SK-N-SH (cell line): ENCODE data around the gene FABP3. TPM values are rescaled to one million over a fixed set of nuclear protein-coding genes. Genes with fewer than 3 reads are reported as not detected.

Source experiments
- CTCF ChIA-PET: fragments of 300-600, 350-600 bp; formaldehyde crosslinking; extraction: SDS; loops from one replicate; lab custom pipeline; 2021; lab: Yijun Ruan, JAX
- POLR2A ChIA-PET: fragments of 350-600 bp; sonication (Branson Sonifier 250); formaldehyde crosslinking; extraction: SDS; loops from one replicate; lab custom pipeline; 2020; ENCODE audit warnings: antibody characterized with exemption, inconsistent platforms; lab: Yijun Ruan, JAX
- DNase-seq: peaks from one replicate; pipeline ENCODE4 v3.0.0; 2012
- H2AFZ ChIP-seq: fragments of 200-600 bp; sonication (generic); 2 replicates; pipeline ENCODE4 v1.8.1; 2016; ENCODE audit warnings: antibody characterized with exemption, mild to moderate bottlenecking, low read depth
- H3F3A ChIP-seq: fragments of 200-600 bp; sonication (generic); replicated peaks from 2 replicates; pipeline ENCODE3; 2016; ENCODE audit warnings: antibody characterized with exemption, mild to moderate bottlenecking; ENCODE audit not compliant: insufficient read depth
- H3K27ac ChIP-seq, 2 experiments: fragments of 200-500 bp in 1 of 2; fragments of 200-600 bp in 1 of 2; sonication (Bioruptor generic) in 1 of 2; sonication (generic), shearing (Covaris generic) in 1 of 2; 2 replicates each; pipeline versions ENCODE4 v1.5.1 to v1.6.1; 2014 to 2016; ENCODE audit warnings: low read depth in 2 of 2, inconsistent platforms in 1 of 2, low read length in 1 of 2, mild to moderate bottlenecking in 1 of 2, mixed read lengths in 1 of 2
- H3K27me3 ChIP-seq: fragments of 200-600 bp; sonication (generic), shearing (Covaris generic); 2 replicates; pipeline ENCODE4 v1.6.1; 2016; ENCODE audit warnings: mixed run types; ENCODE audit not compliant: insufficient read depth
- H3K36me3 ChIP-seq, 2 experiments: fragments of 200-500 bp in 1 of 2; fragments of 200-600 bp in 1 of 2; sonication (Bioruptor generic) in 1 of 2; sonication (generic) in 1 of 2; replicated peaks in 1 of 2; 2 replicates each; pipeline versions ENCODE3 to v1.5.1; 2014 to 2016; ENCODE audit warnings: low read length in 1 of 2, mild to moderate bottlenecking in 1 of 2; ENCODE audit not compliant: insufficient read depth in 2 of 2, control insufficient read depth in 1 of 2
- H3K4me1 ChIP-seq, 2 experiments: fragments of 200-500 bp in 1 of 2; fragments of 200-600 bp in 1 of 2; sonication (Bioruptor generic) in 1 of 2; sonication (generic), shearing (Covaris generic) in 1 of 2; 2 replicates each; pipeline versions ENCODE4 v1.5.1 to v1.6.1; 2014 to 2016; ENCODE audit warnings: low read depth in 1 of 2, low read length in 1 of 2, mixed run types in 1 of 2; ENCODE audit not compliant: insufficient read depth in 2 of 2, control insufficient read depth in 1 of 2
- H3K4me2 ChIP-seq: fragments of 200-600 bp; sonication (generic), shearing (Covaris generic); 2 replicates; pipeline ENCODE4 v1.6.1; 2017; ENCODE audit warnings: mixed run types
- H3K4me3 ChIP-seq, 2 experiments: fragments of 200-500 bp in 1 of 2; fragments of 200-600 bp in 1 of 2; sonication (Bioruptor generic) in 1 of 2; sonication (generic), shearing (Covaris generic) in 1 of 2; 2 replicates each; pipeline versions ENCODE4 v1.5.1 to v1.8.1; 2014 to 2016; ENCODE audit warnings: low read depth in 2 of 2, inconsistent platforms in 1 of 2, low read length in 1 of 2, mild to moderate bottlenecking in 1 of 2, mixed read lengths in 1 of 2, moderate library complexity in 1 of 2
- H3K79me2 ChIP-seq: fragments of 200-600 bp; sonication (generic); 2 replicates; pipeline ENCODE4 v1.8.1; 2017; ENCODE audit warnings: mild to moderate bottlenecking; ENCODE audit not compliant: insufficient read depth
- H3K9ac ChIP-seq: fragments of 200-600 bp; sonication (generic); 2 replicates; pipeline ENCODE4 v1.6.1; 2017; ENCODE audit warnings: mixed run types
- H3K9me2 ChIP-seq: fragments of 200-600 bp; sonication (generic); 2 replicates; pipeline ENCODE4 v1.6.1; 2017; ENCODE audit warnings: mixed run types
- H3K9me3 ChIP-seq: fragments of 200-600 bp; sonication (generic); 2 replicates; pipeline ENCODE4 v1.6.1; 2017; ENCODE audit warnings: mixed run types, mild to moderate bottlenecking, moderate library complexity
- H4K20me1 ChIP-seq: fragments of 200-600 bp; sonication (generic); 2 replicates; pipeline ENCODE4 v1.6.1; 2017; ENCODE audit warnings: mild to moderate bottlenecking, mixed run types; ENCODE audit not compliant: insufficient read depth
- EZH2phosphoT487 ChIP-seq: fragments of 200-600 bp; sonication (generic); IDR thresholded peaks from 2 replicates; pipeline ENCODE4 v1.6.1; 2017; ENCODE audit warnings: low read depth, mixed run types, mild to moderate bottlenecking, antibody characterized with exemption, moderate library complexity, borderline replicate concordance
- FOSL2 ChIP-seq: IDR thresholded peaks from 2 replicates; pipeline ENCODE4 v1.4.0; 2012; ENCODE audit warnings: low read depth, mild to moderate bottlenecking, moderate library complexity, borderline replicate concordance
- IRF3 ChIP-seq: fragments of 150-350 bp; IDR thresholded peaks from 2 replicates; pipeline ENCODE4 v1.6.1; 2016; ENCODE audit warnings: mild to moderate bottlenecking, low read depth, low read length
- MAX ChIP-seq: IDR thresholded peaks from 2 replicates; pipeline ENCODE4 v1.4.0; 2012; ENCODE audit warnings: low read depth
- NFIC ChIP-seq: IDR thresholded peaks from 2 replicates; pipeline ENCODE4 v1.4.0; 2012; ENCODE audit warnings: borderline replicate concordance
- NRF1 ChIP-seq: IDR thresholded peaks from 2 replicates; pipeline ENCODE4 v1.6.1; 2012; ENCODE audit warnings: low read depth, mild to moderate bottlenecking, low read length
- RCOR1 ChIP-seq: fragments of 150-350 bp; IDR thresholded peaks from 2 replicates; pipeline ENCODE4 v1.6.1; 2017; ENCODE audit warnings: antibody characterized with exemption, low read length
- RFX5 ChIP-seq: IDR thresholded peaks from 2 replicates; pipeline ENCODE4 v1.6.1; 2012; ENCODE audit warnings: mild to moderate bottlenecking, improper control_type of control experiment, low read length
- SIN3A ChIP-seq: IDR thresholded peaks from 2 replicates; pipeline ENCODE4 v1.6.1; 2012; ENCODE audit warnings: low read depth, mild to moderate bottlenecking, low read length, moderate library complexity, borderline replicate concordance
- TCF12 ChIP-seq: IDR thresholded peaks from 2 replicates; pipeline ENCODE4 v1.4.0; 2012
- YY1 ChIP-seq: IDR thresholded peaks from 2 replicates; pipeline ENCODE4 v1.4.0; 2012; ENCODE audit warnings: low read depth, mild to moderate bottlenecking
- whole genome bisulfite sequencing: methylation state at CpG from one replicate; pipeline ENCODE4 v1.1.6; 2017; ENCODE audit warnings: low lambda C conversion rate; 5-methylcytosine and 5-hydroxymethylcytosine counted together
- polyA plus RNA-seq, 3 experiments: library from polyadenylated mRNA; depleted of rRNA; stranded (reverse); fragments of >200 nt; gene quantifications; 2 replicates each; pipeline ENCODE4 v1.2.3, GENCODE V29; 2012

Gene FABP3
- polyA plus RNA-seq, 1 of the 3 experiments (the other 2 are of a cell fraction): 0.08 TPM

- no peaks in the 10 kb centered on the region for H3K36me3 ChIP-seq
- POLR2A ChIA-PET: no interaction called here
These were observed 27.1 kb upstream of the FABP3 start for GRCh38 chr1:31399976-31400375.

DNA sequence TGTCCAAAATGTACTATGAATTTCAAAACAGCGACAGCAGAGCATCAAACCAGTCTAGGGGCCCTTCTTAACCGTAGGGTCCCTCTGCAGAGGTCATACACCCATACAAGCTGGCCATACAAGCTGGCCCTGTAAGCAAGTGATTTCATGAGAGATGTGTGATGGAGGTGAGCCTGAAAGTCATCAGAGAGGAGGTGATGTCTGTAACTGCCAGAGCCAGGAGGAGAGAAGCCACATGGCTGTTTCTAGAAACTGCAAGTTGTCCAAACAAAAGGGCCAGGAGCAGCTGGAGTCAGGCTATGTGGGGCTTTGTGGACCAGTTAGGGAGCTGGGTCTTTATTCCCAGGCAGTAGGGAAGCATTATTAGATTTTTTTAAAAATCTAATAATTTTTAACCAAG lies 25.4 kb upstream of the FABP3 start:
- Histone ChIP-seq H3K4me3 (no peak overlapping the region), H3K36me3 (no peaks in the 10 kb centered on the region), H3K27me3 (no peaks in the 10 kb centered on the region), H3K79me2 (no peaks in the 10 kb centered on the region), H3F3A (peaks cover 16% of the 10 kb centered on the region), H3K9me2 (no peaks in the 10 kb centered on the region), H3K27ac (no peak overlapping the region), H3K9me3 (no peaks in the 10 kb centered on the region), H3K4me1 (peaks cover 3 to 12% of the 10 kb centered on the region in 2 experiments; a peak in 2 of 4 replicates), H3K9ac (no peak overlapping the region), H2AFZ (no peak overlapping the region), H4K20me1 (no peaks in the 10 kb centered on the region), H3K4me2 (peak overlapping the region; percentile 10; the same call in 1 of the 2 replicates)
- no peak for TF ChIP-seq RCOR1
- CTCF ChIA-PET: interaction anchor here (5.9 to 13.9 kb wide), 3 partner anchors 21 to 214 kb away, joined by 43 to 287 read pairs (median 74); partner anchors contain the start of gene SERINC2
- DNase-seq: no peak
- 85% methylated on average over 2 of the region's 2 CpGs for WGBS
- POLR2A ChIA-PET: no interaction called here

More at GRCh38 chr1:31399976-31400375, 27.1 kb upstream of the FABP3 start:
- 46% methylated on average over 3 of the region's 3 CpGs for WGBS
- H3K9ac ChIP-seq: no peak overlapping the region
- no peaks in the 10 kb centered on the region for H3K9me2 ChIP-seq
- H3K79me2 ChIP-seq: no peaks in the 10 kb centered on the region
- no peaks in the 10 kb centered on the region for H3K27me3 ChIP-seq
- no peak for DNase-seq
- peaks cover 16% of the 10 kb centered on the region for H3F3A ChIP-seq
- no peaks in the 10 kb centered on the region for H4K20me1 ChIP-seq
- no peak overlapping the region for H3K4me2 ChIP-seq
- no peak overlapping the region for H2AFZ ChIP-seq
- peaks cover 0 to 12% of the 10 kb centered on the region in 2 experiments; a peak in 2 of 4 replicates for H3K4me1 ChIP-seq
- H3K9me3 ChIP-seq: no peaks in the 10 kb centered on the region
- H3K27ac ChIP-seq: no peak overlapping the region
- CTCF ChIA-PET: interaction anchor here (13.9 kb wide), 1 partner anchor 19 kb away, joined by 287 read pairs; the partner anchor contains the start of gene SERINC2
- no peak overlapping the region for H3K4me3 ChIP-seq
- TF ChIP-seq RCOR1 (no peak), EZH2phosphoT487 (no peak), TCF12 (no peak), FOSL2 (no peak), SIN3A (no peak), MAX (no peak), YY1 (no peak), IRF3 (no peak), RFX5 (no peak), NFIC (no peak), NRF1 (no peak)
